K562 (cell line): Measurements from ENCODE around the gene SMIM41. TPM values are rescaled to one million over a fixed set of nuclear protein-coding genes. Genes with fewer than 3 reads are reported as not detected.

Experiments used
- KLF1 ChIP-seq: fragments of 450-650 bp; IDR thresholded peaks from 2 replicates; pipeline ENCODE4 v1.6.1; 2016; ENCODE audit warnings: missing genetic modification characterization, missing compliant biosample characterization
- PPARD ChIP-seq: fragments of 250-450 bp; sonication (Bioruptor Pico); IDR thresholded peaks from 2 replicates; pipeline ENCODE4 v1.8.0; 2022; ENCODE audit warnings: inconsistent platforms, mild to moderate bottlenecking, moderate library complexity
- SIRT6 ChIP-seq: IDR thresholded peaks from one replicate; pipeline ENCODE4 v1.6.1; 2012; ENCODE audit warnings: low read depth, mild to moderate bottlenecking, control low read depth, inconsistent platforms, low read length, moderate library complexity
- SMARCC2 ChIP-seq: fragments of 450-650 bp; IDR thresholded peaks from 2 replicates; pipeline ENCODE4 v1.6.1; 2017; ENCODE audit warnings: antibody characterized with exemption, moderate library complexity, mild to moderate bottlenecking, low read depth
- TCFL5 ChIP-seq: fragments of 250-450 bp; sonication (Bioruptor Pico); conservative IDR thresholded peaks from 2 replicates; pipeline ENCODE4 v1.6.1; 2021; ENCODE audit warnings: mild to moderate bottlenecking, moderate library complexity, matching md5 sums
- TRIM28 ChIP-seq: fragments of 450-650 bp; IDR thresholded peaks from 2 replicates; pipeline ENCODE4 v1.6.1; 2017
- polyA plus RNA-seq, 8 experiments: library from polyadenylated mRNA; depleted of rRNA in 4 of 8; stranded (reverse) in 5 of 8; unstranded in 3 of 8; fragments of >200 nt; fragmentation: Nextera tagmentation in 2 of 8; fragmentation: Illumina TruSeq in 1 of 8; extraction: Ambion mirVana in 2 of 8; extraction: Trizol in 1 of 8; gene quantifications; 2 replicates each; pipeline versions ENCODE4 v1.2.1 to v1.2.3, GENCODE V29; 2011 to 2014; ENCODE audit warnings: inconsistent platforms in 1 of 8, missing spikeins in 1 of 8
- total RNA-seq, 7 experiments: library from RNA; depleted of rRNA in 6 of 7; stranded (reverse); fragments of >200 nt in 6 of 7; fragmentation: Illumina TruSeq in 2 of 7; extraction: Trizol in 2 of 7; gene quantifications; 2 replicates each; pipeline versions ENCODE4 v1.2.1 to v1.2.3, GENCODE V29; 2011 to 2021; ENCODE audit warnings: low replicate concordance in 1 of 7
- TF ChIP-seq, protein P1 (sequence below): fragments of 150-350 bp; IDR thresholded peaks from 2 replicates; pipeline ENCODE4 v1.6.1; 2014; ENCODE audit warnings: low read depth, mild to moderate bottlenecking, low read length, borderline replicate concordance
- TF ChIP-seq, protein P2 (sequence below): fragments of 150-350 bp; conservative IDR thresholded peaks from 2 replicates; pipeline ENCODE4 v1.6.1; 2014; ENCODE audit warnings: low read length
- TF ChIP-seq, protein P3 (sequence below): fragments of 200-800 bp; sonication (Bioruptor generic); IDR thresholded peaks from 2 replicates; pipeline ENCODE4 v1.6.1; 2017; ENCODE audit warnings: missing genetic modification characterization, missing compliant biosample characterization
- TF ChIP-seq, protein P4 (sequence below): sonication (generic); formaldehyde crosslinking; IDR thresholded peaks from 2 replicates; pipeline ENCODE4 v1.8.1; 2023; ENCODE audit warnings: missing genetic modification reagents, mild to moderate bottlenecking, borderline replicate concordance
- TF ChIP-seq, protein P5 (sequence below), 3 experiments: IDR thresholded peaks in 2 of 3; conservative IDR thresholded peaks in 1 of 3; 2 replicates each; pipeline ENCODE4 v1.5.1; 2011 to 2012; ENCODE audit warnings: low read length in 3 of 3, mild to moderate bottlenecking in 3 of 3, control low read depth in 2 of 3, improper control_type of control experiment in 1 of 3, inconsistent platforms in 1 of 3, low read depth in 1 of 3, mixed read lengths in 1 of 3, moderate library complexity in 1 of 3; ENCODE audit not compliant: insufficient read depth in 2 of 3

The SMIM41 gene
- total and polyA plus RNA-seq, 9 of the 15 experiments (the other 6 are each of a cell fraction or from before 2014, with no cell fraction given): not detected

DNA sequence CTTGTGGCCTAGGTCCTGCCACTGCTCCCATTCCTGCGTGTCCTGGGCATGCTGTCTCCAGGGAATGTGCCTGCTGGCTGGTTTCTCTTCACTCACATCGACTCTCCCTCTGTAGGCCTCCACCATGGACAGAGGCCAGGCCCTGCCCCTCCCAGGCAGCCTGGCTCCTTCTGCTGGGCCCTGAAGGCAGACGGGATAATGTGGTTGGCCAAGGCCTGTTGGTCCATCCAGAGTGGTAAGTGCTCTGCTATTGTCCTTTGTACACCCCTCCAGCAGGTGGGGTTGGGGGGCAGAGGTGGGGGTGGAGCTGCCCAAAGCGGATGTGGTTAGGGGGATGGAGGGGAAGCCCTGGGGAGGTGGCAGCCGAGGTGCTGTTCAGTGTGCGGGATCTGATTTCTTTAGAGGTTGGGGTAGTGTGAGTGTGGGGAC, 37.8 kb upstream of the SMIM41 start (continued):
- TF ChIP-seq, protein P1, sequence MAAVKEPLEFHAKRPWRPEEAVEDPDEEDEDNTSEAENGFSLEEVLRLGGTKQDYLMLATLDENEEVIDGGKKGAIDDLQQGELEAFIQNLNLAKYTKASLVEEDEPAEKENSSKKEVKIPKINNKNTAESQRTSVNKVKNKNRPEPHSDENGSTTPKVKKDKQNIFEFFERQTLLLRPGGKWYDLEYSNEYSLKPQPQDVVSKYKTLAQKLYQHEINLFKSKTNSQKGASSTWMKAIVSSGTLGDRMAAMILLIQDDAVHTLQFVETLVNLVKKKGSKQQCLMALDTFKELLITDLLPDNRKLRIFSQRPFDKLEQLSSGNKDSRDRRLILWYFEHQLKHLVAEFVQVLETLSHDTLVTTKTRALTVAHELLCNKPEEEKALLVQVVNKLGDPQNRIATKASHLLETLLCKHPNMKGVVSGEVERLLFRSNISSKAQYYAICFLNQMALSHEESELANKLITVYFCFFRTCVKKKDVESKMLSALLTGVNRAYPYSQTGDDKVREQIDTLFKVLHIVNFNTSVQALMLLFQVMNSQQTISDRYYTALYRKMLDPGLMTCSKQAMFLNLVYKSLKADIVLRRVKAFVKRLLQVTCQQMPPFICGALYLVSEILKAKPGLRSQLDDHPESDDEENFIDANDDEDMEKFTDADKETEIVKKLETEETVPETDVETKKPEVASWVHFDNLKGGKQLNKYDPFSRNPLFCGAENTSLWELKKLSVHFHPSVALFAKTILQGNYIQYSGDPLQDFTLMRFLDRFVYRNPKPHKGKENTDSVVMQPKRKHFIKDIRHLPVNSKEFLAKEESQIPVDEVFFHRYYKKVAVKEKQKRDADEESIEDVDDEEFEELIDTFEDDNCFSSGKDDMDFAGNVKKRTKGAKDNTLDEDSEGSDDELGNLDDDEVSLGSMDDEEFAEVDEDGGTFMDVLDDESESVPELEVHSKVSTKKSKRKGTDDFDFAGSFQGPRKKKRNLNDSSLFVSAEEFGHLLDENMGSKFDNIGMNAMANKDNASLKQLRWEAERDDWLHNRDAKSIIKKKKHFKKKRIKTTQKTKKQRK: no peak
- TF ChIP-seq TRIM28 (no peak), SMARCC2 (no peak), TCFL5 (CRISPR knock-in tag) (no peak), KLF1 (peak; percentile 32; the same call in 1 of the 2 replicates), SIRT6 (no peak), PPARD (CRISPR knock-in tag) (no peak)
- TF ChIP-seq, protein P2, sequence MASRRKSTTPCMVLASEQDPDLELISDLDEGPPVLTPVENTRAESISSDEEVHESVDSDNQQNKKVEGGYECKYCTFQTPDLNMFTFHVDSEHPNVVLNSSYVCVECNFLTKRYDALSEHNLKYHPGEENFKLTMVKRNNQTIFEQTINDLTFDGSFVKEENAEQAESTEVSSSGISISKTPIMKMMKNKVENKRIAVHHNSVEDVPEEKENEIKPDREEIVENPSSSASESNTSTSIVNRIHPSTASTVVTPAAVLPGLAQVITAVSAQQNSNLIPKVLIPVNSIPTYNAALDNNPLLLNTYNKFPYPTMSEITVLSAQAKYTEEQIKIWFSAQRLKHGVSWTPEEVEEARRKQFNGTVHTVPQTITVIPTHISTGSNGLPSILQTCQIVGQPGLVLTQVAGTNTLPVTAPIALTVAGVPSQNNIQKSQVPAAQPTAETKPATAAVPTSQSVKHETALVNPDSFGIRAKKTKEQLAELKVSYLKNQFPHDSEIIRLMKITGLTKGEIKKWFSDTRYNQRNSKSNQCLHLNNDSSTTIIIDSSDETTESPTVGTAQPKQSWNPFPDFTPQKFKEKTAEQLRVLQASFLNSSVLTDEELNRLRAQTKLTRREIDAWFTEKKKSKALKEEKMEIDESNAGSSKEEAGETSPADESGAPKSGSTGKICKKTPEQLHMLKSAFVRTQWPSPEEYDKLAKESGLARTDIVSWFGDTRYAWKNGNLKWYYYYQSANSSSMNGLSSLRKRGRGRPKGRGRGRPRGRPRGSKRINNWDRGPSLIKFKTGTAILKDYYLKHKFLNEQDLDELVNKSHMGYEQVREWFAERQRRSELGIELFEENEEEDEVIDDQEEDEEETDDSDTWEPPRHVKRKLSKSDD: no peak
- TF ChIP-seq, protein P3, sequence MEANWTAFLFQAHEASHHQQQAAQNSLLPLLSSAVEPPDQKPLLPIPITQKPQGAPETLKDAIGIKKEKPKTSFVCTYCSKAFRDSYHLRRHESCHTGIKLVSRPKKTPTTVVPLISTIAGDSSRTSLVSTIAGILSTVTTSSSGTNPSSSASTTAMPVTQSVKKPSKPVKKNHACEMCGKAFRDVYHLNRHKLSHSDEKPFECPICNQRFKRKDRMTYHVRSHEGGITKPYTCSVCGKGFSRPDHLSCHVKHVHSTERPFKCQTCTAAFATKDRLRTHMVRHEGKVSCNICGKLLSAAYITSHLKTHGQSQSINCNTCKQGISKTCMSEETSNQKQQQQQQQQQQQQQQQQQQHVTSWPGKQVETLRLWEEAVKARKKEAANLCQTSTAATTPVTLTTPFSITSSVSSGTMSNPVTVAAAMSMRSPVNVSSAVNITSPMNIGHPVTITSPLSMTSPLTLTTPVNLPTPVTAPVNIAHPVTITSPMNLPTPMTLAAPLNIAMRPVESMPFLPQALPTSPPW: peak; percentile 63
- TF ChIP-seq, protein P4, sequence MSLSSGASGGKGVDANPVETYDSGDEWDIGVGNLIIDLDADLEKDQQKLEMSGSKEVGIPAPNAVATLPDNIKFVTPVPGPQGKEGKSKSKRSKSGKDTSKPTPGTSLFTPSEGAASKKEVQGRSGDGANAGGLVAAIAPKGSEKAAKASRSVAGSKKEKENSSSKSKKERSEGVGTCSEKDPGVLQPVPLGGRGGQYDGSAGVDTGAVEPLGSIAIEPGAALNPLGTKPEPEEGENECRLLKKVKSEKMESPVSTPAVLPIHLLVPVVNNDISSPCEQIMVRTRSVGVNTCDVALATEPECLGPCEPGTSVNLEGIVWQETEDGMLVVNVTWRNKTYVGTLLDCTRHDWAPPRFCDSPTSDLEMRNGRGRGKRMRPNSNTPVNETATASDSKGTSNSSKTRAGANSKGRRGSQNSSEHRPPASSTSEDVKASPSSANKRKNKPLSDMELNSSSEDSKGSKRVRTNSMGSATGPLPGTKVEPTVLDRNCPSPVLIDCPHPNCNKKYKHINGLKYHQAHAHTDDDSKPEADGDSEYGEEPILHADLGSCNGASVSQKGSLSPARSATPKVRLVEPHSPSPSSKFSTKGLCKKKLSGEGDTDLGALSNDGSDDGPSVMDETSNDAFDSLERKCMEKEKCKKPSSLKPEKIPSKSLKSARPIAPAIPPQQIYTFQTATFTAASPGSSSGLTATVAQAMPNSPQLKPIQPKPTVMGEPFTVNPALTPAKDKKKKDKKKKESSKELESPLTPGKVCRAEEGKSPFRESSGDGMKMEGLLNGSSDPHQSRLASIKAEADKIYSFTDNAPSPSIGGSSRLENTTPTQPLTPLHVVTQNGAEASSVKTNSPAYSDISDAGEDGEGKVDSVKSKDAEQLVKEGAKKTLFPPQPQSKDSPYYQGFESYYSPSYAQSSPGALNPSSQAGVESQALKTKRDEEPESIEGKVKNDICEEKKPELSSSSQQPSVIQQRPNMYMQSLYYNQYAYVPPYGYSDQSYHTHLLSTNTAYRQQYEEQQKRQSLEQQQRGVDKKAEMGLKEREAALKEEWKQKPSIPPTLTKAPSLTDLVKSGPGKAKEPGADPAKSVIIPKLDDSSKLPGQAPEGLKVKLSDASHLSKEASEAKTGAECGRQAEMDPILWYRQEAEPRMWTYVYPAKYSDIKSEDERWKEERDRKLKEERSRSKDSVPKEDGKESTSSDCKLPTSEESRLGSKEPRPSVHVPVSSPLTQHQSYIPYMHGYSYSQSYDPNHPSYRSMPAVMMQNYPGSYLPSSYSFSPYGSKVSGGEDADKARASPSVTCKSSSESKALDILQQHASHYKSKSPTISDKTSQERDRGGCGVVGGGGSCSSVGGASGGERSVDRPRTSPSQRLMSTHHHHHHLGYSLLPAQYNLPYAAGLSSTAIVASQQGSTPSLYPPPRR: no peak
- TF ChIP-seq, protein P5, sequence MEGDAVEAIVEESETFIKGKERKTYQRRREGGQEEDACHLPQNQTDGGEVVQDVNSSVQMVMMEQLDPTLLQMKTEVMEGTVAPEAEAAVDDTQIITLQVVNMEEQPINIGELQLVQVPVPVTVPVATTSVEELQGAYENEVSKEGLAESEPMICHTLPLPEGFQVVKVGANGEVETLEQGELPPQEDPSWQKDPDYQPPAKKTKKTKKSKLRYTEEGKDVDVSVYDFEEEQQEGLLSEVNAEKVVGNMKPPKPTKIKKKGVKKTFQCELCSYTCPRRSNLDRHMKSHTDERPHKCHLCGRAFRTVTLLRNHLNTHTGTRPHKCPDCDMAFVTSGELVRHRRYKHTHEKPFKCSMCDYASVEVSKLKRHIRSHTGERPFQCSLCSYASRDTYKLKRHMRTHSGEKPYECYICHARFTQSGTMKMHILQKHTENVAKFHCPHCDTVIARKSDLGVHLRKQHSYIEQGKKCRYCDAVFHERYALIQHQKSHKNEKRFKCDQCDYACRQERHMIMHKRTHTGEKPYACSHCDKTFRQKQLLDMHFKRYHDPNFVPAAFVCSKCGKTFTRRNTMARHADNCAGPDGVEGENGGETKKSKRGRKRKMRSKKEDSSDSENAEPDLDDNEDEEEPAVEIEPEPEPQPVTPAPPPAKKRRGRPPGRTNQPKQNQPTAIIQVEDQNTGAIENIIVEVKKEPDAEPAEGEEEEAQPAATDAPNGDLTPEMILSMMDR (IDR thresholded peaks at IDR 0.05 in 2 of 3, conservative IDR thresholded peaks at IDR 0.05 in 1 of 3; ENCODE audit: insufficient read depth in 2 of 3, low read depth in 1 of 3, low read length in 3 of 3): peak in 2 of 3 experiments; percentile 26 to 30; a peak in 2 of 6 replicates
